ENCODE results near the gene GPATCH8.
"Not testable (repeated sequence)": the region's sequence is repeated elsewhere in the genome, so short reads cannot be mapped to it uniquely, and the experiment has no call there.

Gene GPATCH8

GRCh38 chr17:44375196-44376017 is 127.8 kb downstream of the GPATCH8 start:
- DNase-seq (ENCODE audit: low read depth): no peak

GRCh38 chr17:44374306-44375195 is 128.7 kb downstream of the GPATCH8 start:
- DNase-seq (ENCODE audit: low read depth): no peak

GRCh38 chr17:44372036-44372435 is 131.2 kb downstream of the GPATCH8 start:
- DNase-seq (ENCODE audit: low read depth): no peak

GRCh38 chr17:44369414-44370023 is 133.7 kb downstream of the GPATCH8 start:
- DNase-seq (ENCODE audit: low read depth): not testable (repeated sequence)

GRCh38 chr17:44368391-44369243 is 134.6 kb downstream of the GPATCH8 start:
- DNase-seq (ENCODE audit: low read depth): not testable (repeated sequence)

GRCh38 chr17:44367231-44367979 is 135.8 kb downstream of the GPATCH8 start:
- no peak for DNase-seq (ENCODE audit: low read depth)

GRCh38 chr17:44365051-44365450 is 138.2 kb downstream of the GPATCH8 start:
- DNase-seq (ENCODE audit: low read depth): not testable (repeated sequence)

- DNase-seq (ENCODE audit: low read depth): peak; percentile 32
These were observed 139.5 kb downstream of the GPATCH8 start, which contains the start of gene FAM171A2 for GRCh38 chr17:44363613-44364159. FAM171A2 (minus strand) TSS chr17:44363853; CDS start chr17:44363714, 139 bp downstream.

- no peak for DNase-seq (ENCODE audit: low read depth)
These were observed 140.1 kb downstream of the GPATCH8 start for GRCh38 chr17:44362949-44363612.

GRCh38 chr17:44362459-44362948 is 140.7 kb downstream of the GPATCH8 start:
- DNase-seq (ENCODE audit: low read depth): no peak

- no peak for DNase-seq (ENCODE audit: low read depth)
These were observed 141.6 kb downstream of the GPATCH8 start for GRCh38 chr17:44361292-44362260.

- DNase-seq (ENCODE audit: low read depth): no peak
These were observed 142.4 kb downstream of the GPATCH8 start for GRCh38 chr17:44360826-44361225.

GRCh38 chr17:44360144-44360533 is 143.1 kb downstream of the GPATCH8 start:
- DNase-seq (ENCODE audit: low read depth): no peak

- DNase-seq (ENCODE audit: low read depth): no peak
These were observed 143.6 kb downstream of the GPATCH8 start for GRCh38 chr17:44359458-44360143.

GRCh38 chr17:44359006-44359405 is 144.2 kb downstream of the GPATCH8 start:
- no peak for DNase-seq (ENCODE audit: low read depth)

- no peak for DNase-seq (ENCODE audit: low read depth)
These were observed 145.1 kb downstream of the GPATCH8 start for GRCh38 chr17:44358066-44358465.

- DNase-seq (ENCODE audit: low read depth): no peak
These were observed 147.0 kb downstream of the GPATCH8 start for GRCh38 chr17:44356241-44356640.

- no peak for DNase-seq (ENCODE audit: low read depth)
These were observed 147.5 kb downstream of the GPATCH8 start for GRCh38 chr17:44355642-44356099.
